Measurements from ENCODE around the gene KRT6B. TPM values are rescaled to one million over a fixed set of nuclear protein-coding genes. Genes with fewer than 3 reads are reported as not detected.

Gene KRT6B
- total RNA-seq, 6 donors from 2014 or later = 0.17 TPM; not detected in 5

- H3K9me3 ChIP-seq = no peaks in the 10 kb centered on the region
- no peak overlapping the region for H3K4me3 ChIP-seq
- TF ChIP-seq CTCF (IDR thresholded peaks at IDR 0.05) (no peak), POLR2A (IDR thresholded peaks at IDR 0.05) (no peak), POLR2AphosphoS5 (IDR thresholded peaks at IDR 0.05) (no peak), EP300 (IDR thresholded peaks at IDR 0.05) (no peak)
- no peak for ATAC-seq (ENCODE audit: low FRiP score in 2 of 2)
- no peaks in the 10 kb centered on the region for H3K36me3 ChIP-seq
- no peaks in the 10 kb centered on the region for H3K27me3 ChIP-seq
- no peaks in the 10 kb centered on the region for H3K4me1 ChIP-seq
- no peak overlapping the region for H3K27ac ChIP-seq
- 85 to 93% methylated on average over 6 of the region's 6 CpGs for WGBS, 2 donors
- no peak for DNase-seq
Observed at GRCh38 chr12:52435659-52435999, 16.3 kb downstream of the KRT6B start.

- WGBS, 2 donors = 88 to 90% methylated on average over 6 of the region's 6 CpGs
- no peak for ATAC-seq (ENCODE audit: low FRiP score in 2 of 2)
- H3K9me3 ChIP-seq = no peaks in the 10 kb centered on the region
Observed at GRCh38 chr12:52434760-52435530, 17.0 kb downstream of the KRT6B start.

GRCh38 chr12:52434081-52434733 lies 17.7 kb downstream of the KRT6B start, which contains the start of gene KRT75:
Gene KRT75, minus strand, starts transcription at chr12:52434371. Its CDS starts 67 bp downstream, at chr12:52434304.
- TF ChIP-seq POLR2AphosphoS5 (IDR thresholded peaks at IDR 0.05) (no peak), POLR2A (IDR thresholded peaks at IDR 0.05) (no peak), CTCF (IDR thresholded peaks at IDR 0.05) (no peak), EP300 (IDR thresholded peaks at IDR 0.05) (no peak)
- Histone ChIP-seq H3K4me3 (no peak within 1 kb of the TSS), H3K36me3 (no peaks in the 10 kb centered on the region), H3K27ac (no peak within 1 kb of the TSS), H3K27me3 (no peaks in the 10 kb centered on the region), H3K9me3 (no peaks in the 10 kb centered on the region), H3K4me1 (no peaks in the 10 kb centered on the region)
- WGBS, 2 donors = 77 to 89% methylated on average over 15 to 20 of the region's 20 CpGs
- ATAC-seq (ENCODE audit: low FRiP score in 2 of 2) (no peak), DNase-seq (peak; percentile 17 to 63)

More at GRCh38 chr12:52434760-52435530, 17.0 kb downstream of the KRT6B start:
- Histone ChIP-seq H3K4me3 (no peak overlapping the region), H3K27me3 (no peaks in the 10 kb centered on the region), H3K4me1 (no peaks in the 10 kb centered on the region), H3K27ac (no peak overlapping the region), H3K36me3 (no peaks in the 10 kb centered on the region)
- TF ChIP-seq CTCF (IDR thresholded peaks at IDR 0.05) (no peak), POLR2AphosphoS5 (IDR thresholded peaks at IDR 0.05) (no peak), POLR2A (IDR thresholded peaks at IDR 0.05) (no peak), EP300 (IDR thresholded peaks at IDR 0.05) (no peak)
- no peak for DNase-seq

- Histone ChIP-seq H3K27me3 (no peaks in the 10 kb centered on the region), H3K4me3 (no peak overlapping the region), H3K9me3 (no peaks in the 10 kb centered on the region), H3K4me1 (no peaks in the 10 kb centered on the region), H3K36me3 (no peaks in the 10 kb centered on the region), H3K27ac (no peak overlapping the region)
- no peak for ATAC-seq (ENCODE audit: low FRiP score in 2 of 2)
- WGBS, 2 donors = 92% methylated on average over 9 to 12 of the region's 12 CpGs
- peak; percentile 6 to 50 for DNase-seq
- TF ChIP-seq EP300 (IDR thresholded peaks at IDR 0.05) (no peak), POLR2AphosphoS5 (IDR thresholded peaks at IDR 0.05) (no peak), POLR2A (IDR thresholded peaks at IDR 0.05) (no peak), CTCF (IDR thresholded peaks at IDR 0.05) (no peak)
Observed at GRCh38 chr12:52433501-52434080, 18.4 kb downstream of the KRT6B start.
